ENCODE measurements around the gene MYLK. TPM values are rescaled to one million over a fixed set of nuclear protein-coding genes. Genes with fewer than 3 reads are reported as not detected.
A peak's percentile ranks its signal among the peaks of the same experiment; 100 is the strongest.
"Not testable (repeated sequence)": the region's sequence is repeated elsewhere in the genome, so short reads cannot be mapped to it uniquely, and the experiment has no call there.

The MYLK gene
- total RNA-seq, 2 experiments from 2014 or later: 0.11 TPM; not detected in 1

GRCh38 chr3:123605789-123606234 lies 278.3 kb downstream of the MYLK start:
- POLR2A ChIA-PET: interaction anchor here (0.7 kb wide), 1 partner anchor 42 kb away, joined by 3 read pairs; no protein-coding TSS in a partner anchor
- peaks cover 5% of the 10 kb centered on the region for H3K36me3 Mint-ChIP-seq
- H3K27me3 Mint-ChIP-seq: no peaks in the 10 kb centered on the region
- no peak overlapping the region for H3K27ac Mint-ChIP-seq
- ATAC-seq (ENCODE audit: low read depth): no peak
- no peaks in the 10 kb centered on the region for H3K9me3 Mint-ChIP-seq
- H3K4me3 Mint-ChIP-seq: no peak overlapping the region
- DNase-seq: no peak
- peaks cover 4% of the 10 kb centered on the region for H3K4me1 Mint-ChIP-seq

GRCh38 chr3:123603153-123603552 lies 281.0 kb downstream of the MYLK start:
- H3K27me3 Mint-ChIP-seq; ATAC-seq (ENCODE audit: low read depth); H3K4me3 Mint-ChIP-seq; POLR2A ChIA-PET; H3K9me3 Mint-ChIP-seq; H3K27ac Mint-ChIP-seq; DNase-seq; H3K4me1 Mint-ChIP-seq: not testable (repeated sequence)
- H3K36me3 Mint-ChIP-seq: peaks cover 14% of the 10 kb centered on the region

GRCh38 chr3:123602325-123602724 lies 281.8 kb downstream of the MYLK start:
- Mint-ChIP-seq H3K4me3 (no peak overlapping the region), H3K4me1 (peaks cover 5% of the 10 kb centered on the region), H3K27ac (no peak overlapping the region), H3K27me3 (no peaks in the 10 kb centered on the region), H3K36me3 (peaks cover 14% of the 10 kb centered on the region), H3K9me3 (no peaks in the 10 kb centered on the region)
- POLR2A ChIA-PET: no interaction called here
- DNase-seq (no peak), ATAC-seq (ENCODE audit: low read depth) (no peak)

DNA sequence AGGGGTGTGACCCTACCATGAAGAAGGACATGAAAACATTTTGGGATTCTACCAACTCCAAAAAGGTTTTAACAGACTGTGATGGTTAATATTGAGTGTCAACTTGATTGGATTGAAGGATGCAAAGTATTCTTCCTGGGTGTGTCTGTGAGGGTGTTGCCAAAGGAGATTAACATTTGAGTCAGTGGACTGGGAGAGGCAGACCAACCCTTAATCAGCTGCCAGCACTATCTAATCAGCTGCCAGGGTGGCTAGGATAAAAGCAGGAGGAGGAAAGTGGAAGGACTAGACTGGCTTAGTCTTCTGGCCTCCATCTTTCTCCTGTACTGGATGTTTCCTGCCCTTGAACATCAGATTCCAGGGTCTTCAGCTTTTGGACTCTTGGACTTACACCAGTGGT lies 283.3 kb downstream of the MYLK start:
- H3K4me1 Mint-ChIP-seq; H3K9me3 Mint-ChIP-seq; POLR2A ChIA-PET; H3K4me3 Mint-ChIP-seq; ATAC-seq (ENCODE audit: low read depth); H3K27me3 Mint-ChIP-seq; H3K27ac Mint-ChIP-seq; DNase-seq: not testable (repeated sequence)
- peaks cover 11% of the 10 kb centered on the region for H3K36me3 Mint-ChIP-seq

- H3K4me1 Mint-ChIP-seq: peaks cover 2% of the 10 kb centered on the region
Observed at GRCh38 chr3:123597561-123597960, 286.6 kb downstream of the MYLK start.

DNA sequence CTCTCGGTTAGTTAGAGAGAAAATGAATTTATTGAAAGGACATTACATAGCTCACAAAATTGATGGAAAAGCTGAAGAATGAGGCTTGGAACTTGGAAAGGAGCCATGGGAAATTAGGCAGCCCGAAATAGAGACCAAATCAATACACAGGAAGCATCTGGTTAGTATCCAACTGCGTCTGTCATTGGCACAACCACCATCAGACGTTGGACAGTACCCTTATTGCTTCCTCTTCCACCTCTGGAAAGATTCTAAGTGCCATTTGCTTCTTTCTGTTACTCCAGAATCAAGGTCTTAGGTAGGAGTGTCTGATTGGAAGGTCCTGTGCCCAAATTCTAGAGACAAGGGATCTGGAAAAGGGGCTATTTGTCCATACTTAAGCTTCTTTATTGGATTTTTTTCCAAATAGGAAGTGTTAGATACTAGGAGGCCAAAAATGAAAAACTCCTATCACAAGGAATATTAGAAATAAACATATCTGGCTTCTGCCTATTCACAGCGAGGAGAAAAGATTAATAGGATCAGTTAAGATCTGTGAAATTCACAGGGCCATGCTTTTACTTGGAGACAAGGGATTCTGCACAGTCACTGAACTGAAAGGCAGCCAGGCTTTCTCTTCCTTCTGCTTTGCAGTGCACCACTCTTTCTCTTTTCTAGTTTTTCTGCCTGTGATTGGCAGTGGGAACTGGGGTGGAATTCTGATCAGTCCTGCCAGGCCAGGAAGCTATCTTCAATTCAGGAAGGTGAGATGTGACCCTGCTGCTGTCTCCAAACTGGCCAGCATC lies 288.5 kb downstream of the MYLK start:
- Mint-ChIP-seq H3K27ac (no peak overlapping the region), H3K27me3 (no peaks in the 10 kb centered on the region), H3K36me3 (peaks cover 31% of the 10 kb centered on the region), H3K4me3 (no peak overlapping the region), H3K9me3 (peaks cover 10% of the 10 kb centered on the region), H3K4me1 (peaks cover 2% of the 10 kb centered on the region)
- POLR2A ChIA-PET: no interaction called here
- no peak for DNase-seq
- no peak for ATAC-seq (ENCODE audit: low read depth)

More at GRCh38 chr3:123597561-123597960, 286.6 kb downstream of the MYLK start:
- H3K27ac Mint-ChIP-seq: no peak overlapping the region
- no peaks in the 10 kb centered on the region for H3K27me3 Mint-ChIP-seq
- H3K9me3 Mint-ChIP-seq: peaks cover 3% of the 10 kb centered on the region
- no peak overlapping the region for H3K4me3 Mint-ChIP-seq
- no peak for DNase-seq
- POLR2A ChIA-PET: no interaction called here
- ATAC-seq (ENCODE audit: low read depth): no peak
- peaks cover 15% of the 10 kb centered on the region for H3K36me3 Mint-ChIP-seq

- Mint-ChIP-seq H3K36me3 (peaks cover 39% of the 10 kb centered on the region), H3K27me3 (no peaks in the 10 kb centered on the region), H3K27ac (no peak overlapping the region), H3K4me1 (no peaks in the 10 kb centered on the region), H3K4me3 (no peak overlapping the region), H3K9me3 (peaks cover 14% of the 10 kb centered on the region)
- ATAC-seq (ENCODE audit: low read depth): no peak
- POLR2A ChIA-PET: no interaction called here
- DNase-seq: no peak
Observed at GRCh38 chr3:123593381-123593780, 290.8 kb downstream of the MYLK start.

- POLR2A ChIA-PET: no interaction called here
- Mint-ChIP-seq H3K36me3 (peaks cover 50% of the 10 kb centered on the region), H3K9me3 (peaks cover 14% of the 10 kb centered on the region), H3K27me3 (no peaks in the 10 kb centered on the region), H3K27ac (no peak overlapping the region), H3K4me1 (no peaks in the 10 kb centered on the region), H3K4me3 (no peak overlapping the region)
- no peak for DNase-seq
- no peak for ATAC-seq (ENCODE audit: low read depth)
Observed at GRCh38 chr3:123590685-123591450, 293.3 kb downstream of the MYLK start.

GRCh38 chr3:123587401-123587800 lies 296.7 kb downstream of the MYLK start:
- no peaks in the 10 kb centered on the region for H3K27me3 Mint-ChIP-seq
- peaks cover 10% of the 10 kb centered on the region for H3K9me3 Mint-ChIP-seq
- H3K4me1 Mint-ChIP-seq: peaks cover 15% of the 10 kb centered on the region
- no peak overlapping the region for H3K4me3 Mint-ChIP-seq
- no peak overlapping the region for H3K27ac Mint-ChIP-seq
- POLR2A ChIA-PET: no interaction called here
- DNase-seq (no peak), ATAC-seq (ENCODE audit: low read depth) (no peak)
- peaks cover 45% of the 10 kb centered on the region for H3K36me3 Mint-ChIP-seq

DNA sequence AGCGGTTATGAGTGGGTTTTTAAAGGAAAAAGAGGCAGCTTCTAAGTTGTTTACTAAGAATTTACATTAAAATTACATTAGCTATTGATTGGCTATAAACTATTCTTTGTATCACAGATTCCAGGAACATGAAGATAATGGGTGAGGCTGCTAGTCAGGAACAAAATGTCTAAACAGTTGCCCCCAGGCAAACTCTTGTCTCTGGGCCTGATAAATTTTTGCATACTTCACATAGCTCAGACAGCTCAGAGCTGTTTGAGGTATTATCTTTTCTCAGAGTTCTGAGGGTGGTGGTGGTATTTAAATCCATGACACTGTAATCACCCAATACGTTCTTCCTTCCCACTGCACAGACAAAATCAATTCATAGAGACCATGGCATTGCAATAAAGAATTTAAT lies 297.2 kb downstream of the MYLK start:
- H3K4me1 Mint-ChIP-seq: peaks cover 15% of the 10 kb centered on the region
- POLR2A ChIA-PET: no interaction called here
- H3K9me3 Mint-ChIP-seq: peaks cover 10% of the 10 kb centered on the region
- no peak overlapping the region for H3K27ac Mint-ChIP-seq
- no peaks in the 10 kb centered on the region for H3K27me3 Mint-ChIP-seq
- DNase-seq (no peak), ATAC-seq (ENCODE audit: low read depth) (no peak)
- H3K36me3 Mint-ChIP-seq: peaks cover 42% of the 10 kb centered on the region
- no peak overlapping the region for H3K4me3 Mint-ChIP-seq

- no peak overlapping the region for H3K4me3 Mint-ChIP-seq
- H3K27me3 Mint-ChIP-seq: no peaks in the 10 kb centered on the region
- POLR2A ChIA-PET: no interaction called here
- H3K36me3 Mint-ChIP-seq: peaks cover 37% of the 10 kb centered on the region
- no peak for ATAC-seq (ENCODE audit: low read depth)
- H3K9me3 Mint-ChIP-seq: peaks cover 4% of the 10 kb centered on the region
- H3K4me1 Mint-ChIP-seq: peaks cover 15% of the 10 kb centered on the region
- H3K27ac Mint-ChIP-seq: no peak overlapping the region
- DNase-seq: peak; percentile 37
Observed at GRCh38 chr3:123586131-123586530, 298.0 kb downstream of the MYLK start.

DNA sequence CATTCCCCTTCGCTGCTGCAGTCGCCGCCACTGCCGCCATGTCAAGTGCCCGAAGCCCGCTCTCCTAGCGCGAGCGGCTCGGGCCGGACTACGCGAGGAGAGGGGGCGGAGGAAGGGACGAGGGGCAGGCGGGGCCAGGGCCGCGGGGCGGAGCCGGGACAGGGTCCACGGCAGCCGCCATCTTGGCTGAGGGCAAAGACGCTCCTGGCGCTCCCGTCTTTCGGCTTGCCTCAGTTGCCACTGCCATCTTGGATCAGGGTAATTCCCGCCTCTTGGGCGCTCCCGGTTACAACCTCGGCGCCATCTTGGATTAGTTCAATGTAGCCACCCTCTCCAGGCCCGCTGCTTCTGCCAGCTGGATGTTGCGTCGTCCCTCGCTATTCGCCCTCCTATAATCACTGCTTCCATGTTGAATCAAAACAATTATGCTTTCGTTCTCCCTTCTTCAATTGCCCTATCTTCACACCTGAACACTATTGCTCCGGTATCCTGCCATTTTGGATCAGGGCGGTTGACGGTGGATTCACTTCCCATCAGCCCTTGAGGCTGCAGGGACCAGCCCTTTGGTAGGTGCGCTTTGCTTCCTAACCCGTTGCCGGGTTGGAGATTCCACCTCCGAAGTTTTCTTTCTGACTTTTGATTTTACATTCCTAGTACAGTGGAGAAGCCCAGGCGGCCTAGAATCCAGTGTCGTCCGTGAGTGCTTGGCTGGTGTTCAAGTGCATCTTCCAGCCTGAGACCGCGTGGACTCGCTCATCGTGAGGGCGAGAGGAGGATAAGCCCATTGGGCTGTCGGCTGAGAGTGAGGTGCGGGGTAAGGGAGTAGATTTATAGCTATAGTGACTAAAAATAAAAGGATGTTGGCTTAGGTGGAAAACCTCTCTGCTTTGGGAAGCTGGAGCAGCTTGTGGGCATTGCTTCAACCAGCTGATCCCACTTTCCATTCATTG lies 298.9 kb downstream of the MYLK start, which contains the start of gene HACD2:
HACD2 (minus strand) TSS at position 66 of the 950 bp plus-strand sequence; CDS start at position 40, 26 bp downstream.
- Mint-ChIP-seq H3K9me3 (peaks cover 4% of the 10 kb centered on the region), H3K4me1 (peaks cover 15% of the 10 kb centered on the region), H3K4me3 (no peak within 1 kb of the TSS), H3K27ac (peak within 1 kb of the TSS; percentile 75), H3K36me3 (peaks cover 32% of the 10 kb centered on the region), H3K27me3 (no peaks in the 10 kb centered on the region)
- peak; percentile 93 for ATAC-seq (ENCODE audit: low read depth)
- POLR2A ChIA-PET: interaction anchor here (0.6 to 1.2 kb wide), 2 partner anchors 41 to 92 kb away, joined by 3 read pairs; no protein-coding TSS in a partner anchor
- peak; percentile 94 for DNase-seq

All from activated naive CD8-positive, alpha-beta T cell treated with anti-CD3 and anti-CD28 coated beads, Interleukin-2, amount 10 ng/mL, durations not matched to agents 7 days and 5 days (primary cell).